Endodermal cell (in vitro differentiated cells): ENCODE results near the gene MRTFA. TPM values are rescaled to one million over a fixed set of nuclear protein-coding genes. Genes with fewer than 3 reads are reported as not detected.

Experiments
- DNase-seq: peaks from one replicate; pipeline ENCODE4 v3.0.0-alpha.2; 2017
- H3K27ac ChIP-seq: 2 replicates; pipeline ENCODE4 v1.5.1; 2013; ENCODE audit warnings: mild to moderate bottlenecking, low read depth, low read length, moderate library complexity
- H3K27me3 ChIP-seq: 2 replicates; pipeline ENCODE4 v1.6.1; 2013; ENCODE audit warnings: mild to moderate bottlenecking, low read length, moderate library complexity; ENCODE audit not compliant: insufficient read depth, control insufficient read depth, poor library complexity, severe bottlenecking
- H3K36me3 ChIP-seq: 2 replicates; pipeline ENCODE4 v1.7.0; 2013; ENCODE audit warnings: mild to moderate bottlenecking, low read length, moderate library complexity; ENCODE audit not compliant: control insufficient read depth, insufficient read depth
- H3K4me1 ChIP-seq: one replicate; pipeline ENCODE4 v1.7.0; 2013; ENCODE audit warnings: low read length; ENCODE audit not compliant: control insufficient read depth, insufficient read depth
- H3K4me3 ChIP-seq: 2 replicates; pipeline ENCODE4 v1.5.1; 2013; ENCODE audit warnings: mild to moderate bottlenecking, low read length, moderate library complexity
- H3K9ac ChIP-seq: 2 replicates; pipeline ENCODE4 v1.6.1; 2013; ENCODE audit warnings: mild to moderate bottlenecking, low read length, moderate library complexity; ENCODE audit not compliant: poor library complexity, severe bottlenecking; ENCODE audit errors: extremely low read depth
- H3K9me3 ChIP-seq: 2 replicates; pipeline ENCODE4 v1.6.1; 2013; ENCODE audit warnings: mild to moderate bottlenecking, low read length, moderate library complexity; ENCODE audit not compliant: control insufficient read depth
- H3K27ac Mint-ChIP-seq: 2 replicates; pipeline ENCODE4 v1.8.0; 2020; ENCODE audit warnings: mixed read lengths
- H3K27me3 Mint-ChIP-seq: 2 replicates; pipeline ENCODE4 v1.8.0; 2021; ENCODE audit warnings: mild to moderate bottlenecking, mixed read lengths; ENCODE audit not compliant: insufficient read depth
- H3K36me3 Mint-ChIP-seq: 2 replicates; pipeline ENCODE4 v1.8.0; 2020; ENCODE audit warnings: low read depth, mixed read lengths
- H3K4me1 Mint-ChIP-seq: 2 replicates; pipeline ENCODE4 v1.8.0; 2020; ENCODE audit warnings: mixed read lengths
- H3K4me3 Mint-ChIP-seq: 2 replicates; pipeline ENCODE4 v1.8.0; 2020; ENCODE audit warnings: mild to moderate bottlenecking, moderate library complexity, mixed read lengths
- H3K9me3 Mint-ChIP-seq: 2 replicates; pipeline ENCODE4 v1.8.0; 2020; ENCODE audit warnings: mild to moderate bottlenecking, mixed read lengths
- WGBS, 2 experiments: methylation state at CpG; one replicate each; pipeline versions ENCODE4 v1.1.5 to v1.1.7; 2013; ENCODE audit warnings: missing lambda C conversion rate in 2 of 2, mixed read lengths in 1 of 2; ENCODE audit not compliant: insufficient coverage in 1 of 2, insufficient read length in 1 of 2; 5-methylcytosine and 5-hydroxymethylcytosine counted together
- total RNA-seq, 2 donors: library from RNA; stranded (reverse); fragmentation: NEBNext Ultra II Directional in 1 of 2; extraction: Animal tissue kit (Norgen Biotek cat#: 25700) in 1 of 2; gene quantifications; 2 replicates in 1 of 2; 3 replicates in 1 of 2; pipeline ENCODE4 v1.2.1, GENCODE V29; 2021
- TF ChIP-seq, protein P1 (sequence below): fragments of 200-600 bp; sonication (generic); conservative IDR thresholded peaks from 2 replicates; pipeline ENCODE4 v1.5.0; 2021; ENCODE audit warnings: antibody characterized with exemption, mild to moderate bottlenecking

The MRTFA gene
- total RNA-seq, 2 donors from 2014 or later = 43.3 to 44.7 TPM

DNA sequence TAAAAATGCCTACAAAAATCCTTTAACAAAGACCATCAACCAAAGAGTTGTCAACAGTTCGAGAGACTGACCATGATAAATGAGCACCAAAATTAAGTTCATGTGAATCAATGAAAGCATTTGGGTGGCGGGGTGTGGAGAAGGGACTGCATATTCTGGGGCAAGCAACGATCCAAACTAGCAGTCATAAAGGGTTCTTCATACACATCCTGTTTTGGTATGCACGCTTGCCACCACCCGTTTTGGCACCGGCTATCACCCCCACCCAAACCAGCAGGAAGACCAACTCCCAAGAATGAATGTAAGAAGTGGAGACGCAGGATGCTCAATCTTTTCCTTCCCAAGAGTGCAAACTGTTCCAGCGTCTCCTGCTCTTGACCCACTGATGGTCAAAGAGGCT is 185.3 kb downstream of the MRTFA start:
- H3K4me1 Mint-ChIP-seq = peaks cover 27% of the 10 kb centered on the region
- H3K27ac ChIP-seq = no peak overlapping the region
- H3K27ac Mint-ChIP-seq = peak overlapping the region; percentile 16
- no peaks in the 10 kb centered on the region for H3K27me3 Mint-ChIP-seq
- no peak overlapping the region for H3K4me3 Mint-ChIP-seq
- H3K36me3 Mint-ChIP-seq = peaks cover 2% of the 10 kb centered on the region
- TF ChIP-seq, protein P1, sequence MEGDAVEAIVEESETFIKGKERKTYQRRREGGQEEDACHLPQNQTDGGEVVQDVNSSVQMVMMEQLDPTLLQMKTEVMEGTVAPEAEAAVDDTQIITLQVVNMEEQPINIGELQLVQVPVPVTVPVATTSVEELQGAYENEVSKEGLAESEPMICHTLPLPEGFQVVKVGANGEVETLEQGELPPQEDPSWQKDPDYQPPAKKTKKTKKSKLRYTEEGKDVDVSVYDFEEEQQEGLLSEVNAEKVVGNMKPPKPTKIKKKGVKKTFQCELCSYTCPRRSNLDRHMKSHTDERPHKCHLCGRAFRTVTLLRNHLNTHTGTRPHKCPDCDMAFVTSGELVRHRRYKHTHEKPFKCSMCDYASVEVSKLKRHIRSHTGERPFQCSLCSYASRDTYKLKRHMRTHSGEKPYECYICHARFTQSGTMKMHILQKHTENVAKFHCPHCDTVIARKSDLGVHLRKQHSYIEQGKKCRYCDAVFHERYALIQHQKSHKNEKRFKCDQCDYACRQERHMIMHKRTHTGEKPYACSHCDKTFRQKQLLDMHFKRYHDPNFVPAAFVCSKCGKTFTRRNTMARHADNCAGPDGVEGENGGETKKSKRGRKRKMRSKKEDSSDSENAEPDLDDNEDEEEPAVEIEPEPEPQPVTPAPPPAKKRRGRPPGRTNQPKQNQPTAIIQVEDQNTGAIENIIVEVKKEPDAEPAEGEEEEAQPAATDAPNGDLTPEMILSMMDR = no peak
- H3K9ac ChIP-seq = no peak overlapping the region
- no peaks in the 10 kb centered on the region for H3K36me3 ChIP-seq
- no peak for DNase-seq
- H3K9me3 ChIP-seq = no peaks in the 10 kb centered on the region
- H3K27me3 ChIP-seq = no peaks in the 10 kb centered on the region
- H3K4me3 ChIP-seq = no peak overlapping the region
- 90 to 93% methylated on average over 7 to 8 of the region's 8 CpGs for WGBS, 2 experiments
- H3K9me3 Mint-ChIP-seq = no peaks in the 10 kb centered on the region
- H3K4me1 ChIP-seq = peaks cover 2% of the 10 kb centered on the region

DNA sequence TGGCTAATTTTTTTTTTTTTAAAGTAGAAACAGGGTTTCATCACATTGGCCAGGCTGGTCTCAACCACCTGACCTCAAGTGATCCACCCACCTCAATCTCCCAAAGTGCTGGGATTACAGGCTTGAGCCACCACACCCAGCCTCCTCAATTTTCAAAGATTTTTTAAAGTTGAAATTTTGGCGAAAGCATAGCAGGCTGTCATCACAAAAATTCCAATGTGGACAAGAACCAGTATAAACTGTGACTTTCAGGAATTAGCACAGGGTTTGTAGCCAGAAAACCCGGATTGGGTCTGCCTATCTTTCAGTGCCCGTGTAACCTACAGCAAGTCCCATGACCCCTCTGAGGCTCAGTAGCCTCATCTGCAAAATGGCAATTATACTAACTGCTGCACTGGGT is 185.9 kb downstream of the MRTFA start:
- H3K27ac Mint-ChIP-seq = no peak overlapping the region
- Histone ChIP-seq H3K4me3 (no peak overlapping the region), H3K4me1 (peaks cover 2% of the 10 kb centered on the region), H3K9me3 (no peaks in the 10 kb centered on the region), H3K27me3 (no peaks in the 10 kb centered on the region), H3K9ac (no peak overlapping the region), H3K27ac (no peak overlapping the region), H3K36me3 (no peaks in the 10 kb centered on the region)
- H3K36me3 Mint-ChIP-seq = peaks cover 7% of the 10 kb centered on the region
- DNase-seq = no peak
- no peak overlapping the region for H3K4me3 Mint-ChIP-seq
- TF ChIP-seq, protein P1 = no peak
- 93 to 95% methylated on average over 3 of the region's 3 CpGs for WGBS, 2 experiments
- no peaks in the 10 kb centered on the region for H3K27me3 Mint-ChIP-seq
- H3K9me3 Mint-ChIP-seq = no peaks in the 10 kb centered on the region
- peaks cover 27% of the 10 kb centered on the region for H3K4me1 Mint-ChIP-seq

DNA sequence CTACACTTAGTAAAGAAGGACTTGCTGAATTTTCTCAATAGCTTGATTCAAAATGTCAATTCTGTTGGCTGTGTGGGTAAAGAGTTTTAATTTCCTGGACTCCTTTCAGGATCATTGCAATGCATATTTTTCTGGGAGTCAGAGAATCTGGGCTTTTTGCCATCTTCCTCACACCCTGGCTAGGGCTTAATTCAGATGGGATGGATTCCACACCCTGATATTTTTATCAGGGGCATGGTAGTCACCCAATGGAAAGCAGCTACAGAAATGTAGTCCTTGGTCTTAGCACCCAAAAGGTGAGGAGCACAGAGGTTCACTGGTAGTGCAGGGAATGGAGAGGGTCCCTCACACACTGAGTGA is 186.9 kb downstream of the MRTFA start:
- H3K27ac Mint-ChIP-seq = no peak overlapping the region
- Histone ChIP-seq H3K9ac (no peak overlapping the region), H3K9me3 (no peaks in the 10 kb centered on the region), H3K27ac (no peak overlapping the region), H3K36me3 (no peaks in the 10 kb centered on the region), H3K4me3 (no peak overlapping the region), H3K4me1 (peaks cover 2% of the 10 kb centered on the region), H3K27me3 (no peaks in the 10 kb centered on the region)
- no peaks in the 10 kb centered on the region for H3K27me3 Mint-ChIP-seq
- H3K36me3 Mint-ChIP-seq = peaks cover 9% of the 10 kb centered on the region
- peaks cover 27% of the 10 kb centered on the region for H3K4me1 Mint-ChIP-seq
- no peak overlapping the region for H3K4me3 Mint-ChIP-seq
- H3K9me3 Mint-ChIP-seq = peaks cover 2% of the 10 kb centered on the region
- DNase-seq = no peak
- TF ChIP-seq, protein P1 = no peak
